ENCODE data around the gene ZNF687.
A peak's percentile ranks its signal among the peaks of the same experiment; 100 is the strongest.

ZNF687 gene

DNA sequence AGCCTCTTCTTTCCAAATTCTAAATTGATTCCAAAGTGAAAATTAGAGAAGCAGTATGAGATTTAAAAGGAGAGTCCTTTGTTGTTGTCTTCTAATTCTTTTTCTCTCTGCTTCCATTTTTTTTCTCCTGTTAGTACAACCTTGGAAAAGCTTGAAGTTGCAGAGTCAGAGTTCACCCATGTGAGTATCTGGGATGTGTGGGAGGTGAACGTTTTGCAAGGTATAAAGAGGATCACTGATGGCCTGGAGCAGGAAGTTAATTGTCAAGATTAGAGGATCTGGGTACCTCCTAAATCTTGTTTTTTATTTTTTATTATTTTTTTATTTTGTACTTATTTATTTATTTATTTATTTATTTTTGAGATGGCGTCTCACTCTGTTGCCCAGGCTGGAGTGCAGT is 35.3 kb upstream of the ZNF687 start:
- POLR2A ChIA-PET (ENCODE audit: low non-redundant PET), result no interaction called here
- DNase-seq (ENCODE audit: low spot score), result no peak
- no peak overlapping the region for H3K27ac ChIP-seq
- TF ChIP-seq, protein P1, sequence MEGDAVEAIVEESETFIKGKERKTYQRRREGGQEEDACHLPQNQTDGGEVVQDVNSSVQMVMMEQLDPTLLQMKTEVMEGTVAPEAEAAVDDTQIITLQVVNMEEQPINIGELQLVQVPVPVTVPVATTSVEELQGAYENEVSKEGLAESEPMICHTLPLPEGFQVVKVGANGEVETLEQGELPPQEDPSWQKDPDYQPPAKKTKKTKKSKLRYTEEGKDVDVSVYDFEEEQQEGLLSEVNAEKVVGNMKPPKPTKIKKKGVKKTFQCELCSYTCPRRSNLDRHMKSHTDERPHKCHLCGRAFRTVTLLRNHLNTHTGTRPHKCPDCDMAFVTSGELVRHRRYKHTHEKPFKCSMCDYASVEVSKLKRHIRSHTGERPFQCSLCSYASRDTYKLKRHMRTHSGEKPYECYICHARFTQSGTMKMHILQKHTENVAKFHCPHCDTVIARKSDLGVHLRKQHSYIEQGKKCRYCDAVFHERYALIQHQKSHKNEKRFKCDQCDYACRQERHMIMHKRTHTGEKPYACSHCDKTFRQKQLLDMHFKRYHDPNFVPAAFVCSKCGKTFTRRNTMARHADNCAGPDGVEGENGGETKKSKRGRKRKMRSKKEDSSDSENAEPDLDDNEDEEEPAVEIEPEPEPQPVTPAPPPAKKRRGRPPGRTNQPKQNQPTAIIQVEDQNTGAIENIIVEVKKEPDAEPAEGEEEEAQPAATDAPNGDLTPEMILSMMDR (conservative IDR thresholded peaks at IDR 0.05; ENCODE audit: low read depth), result no peak
- CTCF ChIA-PET, result no interaction called here

GRCh38 chr1:151251656-151252470 is 30.2 kb upstream of the ZNF687 start:
- CTCF ChIA-PET, result interaction anchor here (0.6 to 1.1 kb wide), 11 partner anchors 11 to 551 kb away, joined by 3 to 5 read pairs (median 3); no protein-coding TSS in a partner anchor
- POLR2A ChIA-PET (ENCODE audit: low non-redundant PET), result interaction anchor here (0.6 kb wide), 1 partner anchor 344 kb away, joined by 3 read pairs; no protein-coding TSS in a partner anchor
- H3K27ac ChIP-seq, result peak overlapping the region; percentile 48
- TF ChIP-seq, protein P1 (conservative IDR thresholded peaks at IDR 0.05; ENCODE audit: low read depth), result peak; percentile 91
- peak; percentile 81 for DNase-seq (ENCODE audit: low spot score)

DNA sequence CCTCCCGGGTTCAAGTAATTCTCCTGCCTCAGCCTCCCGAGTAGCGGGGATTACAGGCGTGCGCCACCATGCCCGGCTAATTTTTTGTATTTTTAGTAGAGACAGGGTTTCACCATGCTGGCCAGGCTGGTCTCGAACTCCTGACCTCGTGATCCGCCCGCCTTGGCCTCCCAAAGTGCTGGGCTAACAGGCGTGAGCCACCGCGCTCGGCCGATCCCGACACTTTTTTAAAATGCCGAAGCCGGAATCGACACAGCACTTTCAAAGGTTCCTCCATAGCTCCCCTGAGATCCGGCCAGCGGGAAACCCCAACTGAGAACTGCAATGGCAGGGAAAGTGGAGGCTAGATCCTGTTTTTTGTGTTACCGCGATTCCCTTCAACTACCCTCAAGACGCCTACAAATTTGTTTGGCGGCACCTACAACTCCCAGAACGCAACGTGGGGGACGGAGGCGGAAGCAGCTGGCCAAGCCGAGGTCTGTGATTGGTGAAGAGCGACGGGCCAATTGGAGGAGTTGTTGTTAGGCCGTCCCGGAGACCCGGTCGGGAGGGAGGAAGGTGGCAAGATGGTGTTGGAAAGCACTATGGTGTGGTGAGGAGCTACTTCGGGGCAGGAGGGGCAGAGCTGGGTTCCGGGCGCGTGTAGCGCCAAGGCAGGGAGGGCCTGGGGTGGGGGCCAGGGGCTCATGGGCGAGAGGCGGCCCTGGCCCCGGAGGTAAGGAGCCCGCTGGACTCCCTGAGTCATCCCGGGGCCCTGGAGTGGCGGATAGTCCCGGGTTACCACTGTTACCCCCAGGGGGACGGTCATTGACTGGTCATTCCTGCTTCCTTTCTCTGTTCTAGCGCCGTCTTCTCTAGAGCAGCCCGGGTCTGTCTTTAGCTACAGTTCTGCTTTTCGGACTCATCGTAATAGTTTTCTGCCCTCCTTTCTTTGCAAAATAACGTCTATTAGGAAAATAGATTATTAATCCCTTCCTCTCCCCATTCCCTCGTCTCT is 27.6 kb upstream of the ZNF687 start, which contains the start of gene PSMD4:
Gene PSMD4, plus strand, starts transcription at position 518 of the 997 bp plus-strand sequence. Its CDS starts 49 bp downstream, at position 567.
- POLR2A ChIA-PET (ENCODE audit: low non-redundant PET), result interaction anchor here (1.1 kb wide), 1 partner anchor 27 kb away, joined by 5 read pairs; no protein-coding TSS in a partner anchor
- DNase-seq (ENCODE audit: low spot score), result peak; percentile 100
- TF ChIP-seq, protein P1 (conservative IDR thresholded peaks at IDR 0.05; ENCODE audit: low read depth), result no peak
- CTCF ChIA-PET, result interaction anchor here (0.7 kb wide), 1 partner anchor 11 kb away, joined by 3 read pairs; no protein-coding TSS in a partner anchor
- H3K27ac ChIP-seq, result peak within 1 kb of the TSS; percentile 88

DNA sequence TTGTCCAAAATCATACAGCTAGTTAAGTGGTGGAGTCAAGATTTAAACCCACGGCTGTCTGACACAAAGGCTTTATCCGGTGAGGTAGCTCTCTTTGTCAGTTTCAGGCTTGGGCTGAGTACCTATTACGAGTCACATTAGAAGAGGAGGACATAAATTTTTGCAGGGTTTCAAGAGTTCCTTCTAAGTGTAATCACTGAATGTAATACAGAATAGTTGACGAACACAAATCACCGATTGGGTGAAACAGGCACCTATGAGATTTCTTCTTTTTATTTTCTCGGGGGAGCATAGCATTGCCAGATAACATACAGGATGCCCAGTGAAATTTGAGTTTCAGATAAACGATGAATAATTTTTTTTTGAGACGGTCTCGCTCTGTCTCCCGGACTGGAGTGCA is 26.7 kb upstream of the ZNF687 start:
- H3K27ac ChIP-seq, result peak overlapping the region; percentile 44; the same call in 1 of the 2 replicates
- ChIA-PET CTCF (interaction anchor here (0.7 kb wide), 1 partner anchor 10 kb away, joined by 3 read pairs; no protein-coding TSS in a partner anchor), POLR2A (ENCODE audit: low non-redundant PET) (no interaction called here)
- DNase-seq (ENCODE audit: low spot score), result no peak
- TF ChIP-seq, protein P1 (conservative IDR thresholded peaks at IDR 0.05; ENCODE audit: low read depth), result no peak

DNA sequence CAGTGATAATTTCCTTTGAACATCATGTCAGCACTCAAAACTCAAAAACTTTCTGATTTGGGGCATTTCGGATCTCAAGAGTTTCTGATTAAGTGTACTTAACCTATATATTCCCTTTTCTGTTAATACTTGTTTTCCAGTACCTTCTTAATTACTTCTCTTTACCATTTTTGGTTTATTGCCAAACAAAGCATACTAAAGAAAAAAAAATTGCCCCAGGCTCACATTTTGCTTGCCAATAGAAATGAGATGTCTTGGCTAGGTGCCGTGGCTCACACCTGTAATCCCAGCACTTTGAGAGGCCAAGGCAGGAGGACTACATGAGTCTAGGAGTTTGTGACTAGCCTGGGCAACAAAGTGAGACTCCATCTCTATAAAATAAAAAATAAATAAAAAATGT is 22.7 kb upstream of the ZNF687 start:
- no peak for DNase-seq (ENCODE audit: low spot score)
- ChIA-PET CTCF (interaction anchor here (0.6 kb wide), 2 partner anchors 44 to 79 kb away, joined by 3 read pairs; no protein-coding TSS in a partner anchor), POLR2A (ENCODE audit: low non-redundant PET) (no interaction called here)
- peak overlapping the region; percentile 73 for H3K27ac ChIP-seq
- TF ChIP-seq, protein P1 (conservative IDR thresholded peaks at IDR 0.05; ENCODE audit: low read depth), result no peak

Measured in RWPE1 (cell line).